Renal cortex interstitium (tissue), 11 donors: Measurements from ENCODE around the gene FADS1. TPM values are rescaled to one million over a fixed set of nuclear protein-coding genes. Genes with fewer than 3 reads are reported as not detected.

Experiments used
- DNase-seq, 11 donors: peaks; one replicate each; pipeline ENCODE4 v3.0.0-alpha.2; 2013; ENCODE audit warnings: low read depth in 9 of 11, low spot score in 4 of 11; ENCODE audit errors: extremely low read depth in 1 of 11
- polyA plus RNA-seq, 3 donors: library from polyadenylated mRNA; unstranded; fragments of 120-200 nt; gene quantifications; one replicate each; pipeline ENCODE4 v1.2.1, GENCODE V29; 2013; ENCODE audit not compliant: insufficient read length in 3 of 3

FADS1 gene
- polyA plus RNA-seq, 3 donors: 52.2 to 54.9 (median 54.7) TPM

- no peak for DNase-seq
Observed at GRCh38 chr11:61832207-61832606, 15.4 kb upstream of the FADS1 start.

GRCh38 chr11:61830237-61831105 lies 13.7 kb upstream of the FADS1 start:
- DNase-seq: no peak

DNA sequence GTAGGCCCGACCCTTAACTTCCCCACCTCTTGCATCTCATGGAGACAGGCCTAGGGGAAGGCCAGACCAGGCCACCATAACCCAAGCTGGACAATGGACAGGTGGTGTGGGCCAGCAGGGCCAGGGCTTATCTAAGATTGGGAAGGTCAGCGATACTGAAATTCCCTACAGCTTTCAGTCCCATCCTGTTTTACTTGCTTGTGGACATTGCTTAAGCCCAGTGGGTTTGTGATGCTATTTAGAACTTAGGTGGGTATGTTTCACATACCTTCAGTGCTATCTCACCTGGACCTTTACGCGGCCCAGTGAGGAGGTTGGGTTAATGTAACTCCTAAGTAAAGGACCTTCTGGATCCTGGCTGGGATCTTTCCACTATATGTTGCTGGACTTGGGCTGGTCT lies 13.0 kb upstream of the FADS1 start:
- DNase-seq: no peak

DNA sequence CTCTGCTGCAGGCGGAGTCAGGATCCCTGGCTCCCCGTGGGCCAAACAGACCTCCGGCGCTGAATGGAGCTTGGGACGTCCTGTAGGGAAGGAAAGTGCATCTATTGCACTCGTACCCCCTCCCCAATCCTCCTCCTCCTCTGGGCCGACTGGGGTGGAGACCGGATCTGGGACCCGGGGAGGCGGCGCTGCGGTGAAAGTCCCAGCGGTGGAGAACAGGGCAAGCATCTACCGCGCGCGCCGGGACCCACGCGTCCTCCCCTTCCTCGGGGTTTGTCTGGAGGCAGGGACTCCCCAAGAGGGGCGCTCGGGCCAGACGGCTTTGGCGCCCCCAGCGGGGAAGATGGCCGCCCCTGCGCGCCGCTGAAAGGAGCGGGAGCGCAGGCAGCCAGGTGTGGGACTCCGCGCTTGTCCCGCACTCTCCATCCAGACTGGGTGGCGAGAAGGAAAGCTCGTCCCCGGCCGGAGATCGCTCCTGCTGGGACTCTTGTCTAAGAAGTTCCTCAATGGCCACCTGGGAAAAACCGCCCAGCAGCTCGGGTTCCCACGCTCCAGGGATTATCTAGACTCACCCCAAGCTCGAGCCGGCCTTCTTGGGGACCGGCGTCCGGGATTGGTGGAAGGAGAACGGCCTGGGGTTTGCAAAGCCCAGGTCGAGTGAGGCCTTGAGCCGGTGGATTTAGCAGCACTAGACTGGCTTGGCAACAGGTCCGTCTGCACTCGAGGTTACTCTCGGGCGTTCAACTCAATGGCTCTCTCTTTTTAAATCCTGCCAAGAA lies 12.0 kb upstream of the FADS1 start:
- DNase-seq: peak in 4 of 11 donors; percentile 25 to 55 (median 36)

DNA sequence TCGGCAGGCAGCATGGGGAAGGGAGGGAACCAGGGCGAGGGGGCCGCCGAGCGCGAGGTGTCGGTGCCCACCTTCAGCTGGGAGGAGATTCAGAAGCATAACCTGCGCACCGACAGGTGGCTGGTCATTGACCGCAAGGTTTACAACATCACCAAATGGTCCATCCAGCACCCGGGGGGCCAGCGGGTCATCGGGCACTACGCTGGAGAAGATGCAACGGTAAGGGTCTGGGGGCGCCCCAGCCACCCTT lies 11.5 kb upstream of the FADS1 start:
- DNase-seq: no peak

DNA sequence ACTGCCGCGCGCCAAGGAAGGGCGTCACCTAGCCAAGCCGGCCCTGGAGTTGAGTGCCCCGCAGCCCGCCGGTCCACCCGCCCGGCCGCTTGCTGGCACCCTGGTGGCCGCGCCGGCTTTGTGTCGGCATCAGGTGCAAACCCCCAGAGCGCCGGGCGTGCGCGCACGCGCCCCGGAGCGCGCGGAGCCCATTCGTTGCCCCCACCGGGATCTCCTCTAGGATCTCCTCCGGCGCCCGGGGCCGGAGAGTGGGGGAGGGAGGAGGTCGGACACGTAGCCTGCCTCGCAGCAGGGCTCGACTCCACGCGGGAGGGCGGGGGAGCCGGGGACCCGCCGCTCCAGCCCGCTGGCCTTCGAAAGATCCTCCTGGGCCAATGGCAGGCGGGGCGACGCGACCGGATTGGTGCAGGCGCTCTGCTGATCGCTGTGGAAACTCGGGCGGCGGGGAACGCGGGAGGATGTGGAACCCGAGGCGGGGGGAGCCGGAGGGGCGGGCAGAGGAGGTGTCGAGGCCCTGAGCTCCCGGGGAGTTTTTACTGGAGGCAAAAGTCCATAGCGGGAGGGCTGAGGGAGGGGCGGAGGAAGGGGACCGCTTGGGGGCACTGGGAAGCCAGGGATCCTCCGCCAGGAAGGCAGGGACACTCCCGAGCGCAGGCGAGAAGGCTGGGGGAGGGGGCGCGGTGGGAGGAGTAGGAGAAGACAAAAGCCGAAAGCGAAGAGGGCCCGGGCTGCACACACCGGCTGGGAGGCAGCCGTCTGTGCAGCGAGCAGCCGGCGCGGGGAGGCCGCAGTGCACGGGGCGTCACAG lies 11.0 kb upstream of the FADS1 start, which contains the start of gene FADS2:
Gene FADS2 (plus strand): TSS at position 730 of the 808 bp plus-strand sequence. CDS start 91 bp downstream, outside the sequence.
- DNase-seq: peak; percentile 68 to 91 (median 86)

- DNase-seq: peak in 2 of 11 donors; percentile 13 to 18
Observed at GRCh38 chr11:61826930-61827570, 10.2 kb upstream of the FADS1 start.

- DNase-seq: no peak
Observed at GRCh38 chr11:61820174-61820573, 3.4 kb upstream of the FADS1 start.

DNA sequence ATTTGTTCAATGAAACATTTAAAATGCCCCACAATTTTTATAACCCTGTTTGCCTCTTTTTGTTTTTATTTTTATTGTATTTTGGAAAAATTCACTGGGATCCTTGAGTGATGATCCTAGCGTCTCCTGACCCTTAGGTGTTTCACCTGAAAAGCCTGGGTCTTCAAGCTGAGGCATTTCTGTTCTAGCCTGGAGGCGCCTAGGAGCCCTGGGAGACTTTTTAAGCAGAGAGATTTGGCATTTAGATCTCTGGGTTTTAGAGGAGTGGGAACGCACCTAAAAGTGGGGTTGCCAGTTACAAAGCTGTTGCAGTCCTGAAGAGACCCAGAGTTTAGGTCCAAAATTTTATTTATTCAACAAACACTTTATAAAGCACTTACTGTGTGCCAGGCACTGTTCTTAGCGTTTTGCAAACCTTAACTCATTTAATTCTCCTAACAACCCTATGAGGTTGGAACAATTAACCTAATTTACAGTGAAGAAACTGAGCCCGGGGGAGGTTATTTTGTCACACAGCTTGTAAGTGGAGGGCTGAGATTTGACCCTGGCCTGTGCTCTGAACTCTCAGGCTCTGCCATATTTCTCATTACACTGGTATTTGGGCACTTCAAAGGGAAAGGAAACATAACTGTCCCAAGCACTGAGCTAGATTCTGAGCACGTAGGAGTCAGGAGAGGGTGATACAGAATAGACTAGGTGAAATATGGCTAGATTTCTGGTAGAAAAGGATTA lies 834 bp upstream of the FADS1 start:
- no peak for DNase-seq

DNA sequence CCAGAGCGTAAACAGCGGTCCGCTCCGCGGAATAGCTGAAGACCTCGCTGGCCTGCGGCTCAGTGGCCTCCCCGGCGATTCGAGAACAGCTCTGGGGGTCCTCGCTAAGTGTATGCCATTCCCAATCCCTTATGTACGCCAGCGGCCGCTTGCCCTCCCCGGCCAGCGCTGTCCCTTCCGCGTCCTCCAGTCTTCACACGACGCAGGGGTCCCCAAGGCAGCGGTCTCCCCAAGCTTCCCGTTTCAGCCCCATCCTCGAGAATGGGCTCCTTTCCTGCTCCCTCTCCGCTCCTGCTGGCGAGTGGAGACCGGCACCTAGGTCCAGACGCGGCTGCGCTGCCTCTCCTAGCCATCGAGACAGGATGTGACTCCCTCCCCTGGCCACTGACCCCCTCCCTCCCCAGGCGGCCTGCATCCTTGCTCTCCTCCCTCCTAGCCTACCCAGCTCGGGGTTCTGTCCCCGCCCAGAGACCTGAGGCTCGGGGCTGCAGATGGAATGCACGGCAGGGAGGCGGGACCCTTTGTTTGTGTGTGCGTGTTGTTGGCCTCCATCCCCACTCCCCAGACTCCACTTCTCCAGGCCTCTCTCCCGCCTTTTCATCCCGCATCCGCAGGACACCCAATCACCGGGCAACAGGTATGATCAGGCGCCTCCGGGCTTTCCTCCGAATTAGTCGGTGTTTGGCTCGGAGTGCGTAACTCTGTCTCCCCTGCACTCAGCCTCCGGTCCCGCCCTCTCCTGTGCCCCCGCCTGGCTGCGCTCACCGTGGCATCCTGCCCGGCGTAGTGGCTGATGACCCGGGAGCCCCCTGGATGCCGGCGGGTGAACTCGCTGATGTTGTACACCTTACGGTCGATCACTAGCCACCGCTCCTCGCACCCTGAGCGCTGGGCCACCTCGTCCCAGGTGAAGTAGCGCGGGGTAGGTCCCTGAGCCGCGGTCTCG lies 740 bp downstream of the FADS1 start:
- DNase-seq: peak in 4 of 11 donors; percentile 45 to 63 (median 60)

DNA sequence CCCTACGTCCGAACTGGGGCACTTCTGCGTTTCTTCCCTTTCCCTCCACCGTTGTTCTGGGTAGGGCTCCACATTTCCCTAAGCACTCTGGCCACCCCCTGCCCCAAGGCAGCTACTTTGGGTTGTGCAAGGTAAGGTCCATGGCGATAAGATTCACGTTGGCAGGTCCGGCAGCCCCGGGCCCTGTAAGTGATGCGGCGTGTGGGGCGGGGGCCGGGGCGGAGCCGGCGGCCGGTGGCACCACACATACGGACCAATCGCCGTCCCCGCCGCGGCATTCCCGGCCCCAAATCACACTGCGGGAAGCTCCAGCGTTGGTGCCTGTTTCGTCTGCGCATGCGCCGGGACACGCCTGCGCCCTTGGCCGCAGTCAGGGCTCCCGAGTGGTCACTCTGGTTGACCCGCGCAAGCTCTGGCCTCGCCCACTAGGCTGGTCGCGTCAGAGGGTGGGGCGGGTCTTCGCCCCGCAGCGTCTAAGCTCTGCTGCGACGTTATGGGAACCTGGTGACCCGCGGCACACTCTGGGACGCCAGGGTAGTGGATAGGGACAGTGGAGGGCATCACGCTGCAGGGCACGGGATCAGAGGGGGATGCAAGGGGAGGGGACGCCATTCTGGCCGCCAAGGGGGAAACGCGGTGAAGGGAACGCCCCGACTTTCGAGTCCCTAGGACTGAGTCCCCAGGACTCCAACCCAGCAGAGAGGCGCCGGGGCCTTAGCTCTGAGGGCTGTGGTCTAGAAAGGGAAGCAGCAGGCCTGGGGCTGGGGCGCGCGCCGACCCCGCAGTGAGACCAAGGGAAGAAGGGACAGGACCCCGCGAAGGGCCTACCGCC lies 1.6 kb downstream of the FADS1 start:
- DNase-seq: peak; percentile 81 to 94 (median 89)

DNA sequence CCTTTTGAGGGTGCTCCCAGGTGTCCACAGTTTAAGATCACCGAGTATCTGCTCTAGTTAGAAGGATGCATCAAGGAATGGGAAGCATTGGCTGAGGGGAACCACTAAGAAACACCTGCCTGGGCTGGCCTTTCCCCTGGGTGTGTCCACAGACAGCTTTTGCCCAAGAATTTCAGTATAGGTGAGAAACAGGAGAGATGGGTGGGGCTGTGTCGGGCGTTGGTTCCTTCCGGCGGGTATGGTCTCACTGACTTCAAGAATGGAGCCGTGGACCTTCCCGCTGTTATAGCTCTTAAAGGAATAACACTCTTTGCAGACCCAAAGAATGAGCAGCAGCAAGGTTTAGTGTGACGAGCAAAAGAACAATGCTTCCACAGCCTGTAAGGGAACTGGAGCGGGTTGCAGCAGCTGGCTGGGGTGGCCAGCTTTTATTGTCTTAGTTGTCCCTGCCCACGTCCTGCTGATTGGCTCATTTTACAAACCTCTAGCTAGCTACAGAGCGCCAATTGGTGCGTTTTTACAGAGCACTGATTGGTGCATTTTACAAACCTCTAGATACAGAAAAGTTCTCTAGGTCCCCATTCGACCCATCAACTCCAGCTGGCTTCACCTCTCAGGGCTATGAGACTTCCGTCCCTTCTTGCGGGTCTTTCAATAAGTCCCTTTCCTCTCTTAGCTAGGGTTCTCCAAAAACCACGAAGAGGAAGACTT lies 2.4 kb downstream of the FADS1 start:
- no peak for DNase-seq

- no peak for DNase-seq
Observed at GRCh38 chr11:61812736-61813411, 3.9 kb downstream of the FADS1 start.

- DNase-seq: no peak
Observed at GRCh38 chr11:61811831-61812230, 5.0 kb downstream of the FADS1 start.

- no peak for DNase-seq
Observed at GRCh38 chr11:61810671-61811175, 6.1 kb downstream of the FADS1 start.
